Measurements from ENCODE around the gene DYSF. TPM values are rescaled to one million over a fixed set of nuclear protein-coding genes. Genes with fewer than 3 reads are reported as not detected.

DYSF gene
- total RNA-seq, 4 donors from 2014 or later = 10.3 to 14.9 (median 14.4) TPM

DNA sequence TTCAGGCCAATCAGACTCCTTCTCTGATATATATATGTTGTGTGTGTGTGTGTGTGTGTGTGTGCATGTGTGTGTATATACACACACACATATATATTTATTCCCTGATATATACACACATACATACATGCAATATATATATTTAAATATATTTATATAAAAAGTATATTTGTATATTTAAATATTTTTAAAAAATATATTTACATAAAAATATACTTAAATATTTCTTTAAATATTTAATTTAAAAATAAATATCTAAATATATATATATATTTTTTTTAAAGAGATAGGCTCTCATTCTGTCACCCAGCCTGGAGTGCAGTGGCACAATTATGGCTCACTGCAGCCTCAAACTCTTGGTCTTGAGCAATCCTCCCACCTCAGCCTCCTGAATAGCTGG lies 281.3 kb downstream of the DYSF start:
- H3K4me3 ChIP-seq (replicated peaks in 1 of 3) = no peak overlapping the region
- H3K27ac ChIP-seq = no peak overlapping the region
- no peak for TF ChIP-seq CTCF (IDR thresholded peaks at IDR 0.05)
- no peak for TF ChIP-seq POLR2A (IDR thresholded peaks at IDR 0.05)
- peaks cover 8 to 13% of the 10 kb centered on the region in 2 donors for H3K4me1 ChIP-seq
- intact Hi-C loops (cut with DNase I) = no loop called here
- no peaks in the 10 kb centered on the region for H3K36me3 ChIP-seq
- no peaks in the 10 kb centered on the region for H3K27me3 ChIP-seq
- no peak for DNase-seq
- H3K9me3 ChIP-seq = no peaks in the 10 kb centered on the region

GRCh38 chr2:71735676-71736075 lies 282.3 kb downstream of the DYSF start:
- intact Hi-C loops (cut with DNase I) = no loop called here
- TF ChIP-seq POLR2A (IDR thresholded peaks at IDR 0.05) (no peak), CTCF (IDR thresholded peaks at IDR 0.05) (no peak)
- DNase-seq = no peak
- WGBS, 2 donors = 91 to 95% methylated on average over 1 of the region's 1 CpG
- peaks cover 8 to 13% of the 10 kb centered on the region in 2 donors for H3K4me1 ChIP-seq
- no peaks in the 10 kb centered on the region for H3K27me3 ChIP-seq
- no peak overlapping the region for H3K27ac ChIP-seq
- no peak overlapping the region for H3K4me3 ChIP-seq (replicated peaks in 1 of 3)
- no peaks in the 10 kb centered on the region for H3K36me3 ChIP-seq
- H3K9me3 ChIP-seq = no peaks in the 10 kb centered on the region

Other genes with a start within 250 kb of the DYSF start
- 10 to 100 TPM in 2 of 4 donors, 1 to 10 TPM in 2; 8.6 to 13.2 (median 10.7) TPM for gene PAIP2B, start 226.5 kb upstream of the DYSF start, total RNA-seq
- 100 to 1,000 TPM; 154 to 299 (median 202) TPM for gene ZNF638, start 121.8 kb upstream of the DYSF start, total RNA-seq